ENCODE data around the gene GIT2. TPM values are rescaled to one million over a fixed set of nuclear protein-coding genes. Genes with fewer than 3 reads are reported as not detected.
"Not testable (repeated sequence)": the region's sequence is repeated elsewhere in the genome, so short reads cannot be mapped to it uniquely, and the experiment has no call there.

Gene GIT2
- total RNA-seq, 1 donor from 2014 or later, result 54.2 TPM

DNA sequence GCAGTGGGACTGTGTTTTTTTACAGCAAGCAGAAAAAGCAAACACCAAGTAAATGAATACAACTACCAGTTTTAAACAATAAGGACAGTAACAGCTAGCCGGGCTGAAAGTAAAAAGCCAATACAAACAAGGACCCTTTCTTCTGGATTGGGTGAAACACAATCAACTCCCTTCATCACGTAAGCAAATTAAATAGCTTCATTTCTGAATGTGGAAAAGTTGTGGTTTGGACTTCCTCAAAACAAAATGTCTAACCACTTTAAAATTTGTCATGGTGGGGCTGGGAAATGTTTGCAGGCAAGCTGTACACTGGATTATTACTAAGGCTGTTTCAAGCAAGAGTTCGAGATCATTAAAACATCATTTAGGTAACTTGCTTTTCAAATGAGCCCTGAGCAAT lies 48.6 kb downstream of the GIT2 start:
- DNase-seq (ENCODE audit: low spot score), result no peak

GRCh38 chr12:109946913-109947312 lies 49.3 kb downstream of the GIT2 start:
- no peak for DNase-seq (ENCODE audit: low spot score)

DNA sequence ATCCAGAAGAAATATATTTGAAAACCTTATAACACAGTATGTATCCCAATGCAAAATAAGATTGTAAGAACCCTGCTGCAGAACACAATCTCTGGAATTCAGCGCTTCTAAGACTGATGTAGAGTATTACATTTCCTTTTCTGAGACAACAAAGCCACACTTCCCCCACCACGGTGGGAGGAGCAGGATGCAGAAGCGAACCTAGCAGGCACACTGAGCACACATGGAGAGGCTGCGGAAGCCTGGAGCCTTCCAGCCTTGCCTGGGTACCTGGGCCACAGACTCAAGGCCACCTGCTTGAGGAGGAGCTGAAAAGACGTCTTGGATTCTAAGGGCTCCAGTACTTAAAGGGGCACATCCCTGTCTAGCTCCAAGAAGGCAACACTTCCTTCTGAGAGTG lies 49.7 kb downstream of the GIT2 start:
- DNase-seq (ENCODE audit: low spot score), result no peak

DNA sequence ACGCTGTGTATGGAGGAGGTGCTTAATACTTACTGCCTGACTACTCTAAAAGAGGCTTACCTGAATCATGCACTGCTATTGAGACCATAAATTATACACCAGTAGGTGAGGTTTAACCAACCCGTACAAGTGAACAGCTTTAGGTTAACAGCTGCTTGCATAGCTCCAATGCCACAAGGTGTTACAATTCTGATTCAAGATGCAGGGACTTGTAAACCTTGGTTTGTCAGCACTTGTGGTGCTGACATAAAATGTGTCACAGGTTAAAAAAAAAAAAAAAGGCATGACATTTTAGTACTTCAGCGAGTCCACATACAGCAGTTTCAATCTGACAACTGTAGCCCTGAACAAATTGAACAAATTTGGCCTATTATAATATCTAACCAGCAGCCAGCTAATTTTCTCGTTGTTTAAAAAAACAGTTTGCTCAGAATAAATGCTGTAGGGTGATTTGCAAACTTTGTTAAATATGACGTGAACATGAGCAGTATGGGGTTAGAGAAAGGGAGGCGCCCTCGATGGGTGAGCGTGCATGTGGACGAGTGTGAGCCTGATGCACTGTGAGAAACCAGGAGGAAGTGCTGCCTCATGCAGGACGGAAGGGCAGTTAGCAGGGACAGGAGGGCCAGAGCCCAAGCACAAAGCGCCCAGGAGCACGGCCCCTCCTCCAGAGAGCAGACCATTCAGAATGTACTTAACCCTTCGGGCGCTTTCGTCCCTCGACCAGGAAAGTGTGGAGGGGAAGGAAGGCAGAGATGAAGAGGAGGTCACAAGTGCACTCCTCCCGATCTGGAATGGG lies 51.4 kb downstream of the GIT2 start:
- peak; percentile 83 for DNase-seq (ENCODE audit: low spot score)

GRCh38 chr12:109943811-109944210 lies 52.4 kb downstream of the GIT2 start:
- no peak for DNase-seq (ENCODE audit: low spot score)

GRCh38 chr12:109940339-109940923 lies 55.7 kb downstream of the GIT2 start:
- no peak for DNase-seq (ENCODE audit: low spot score)

GRCh38 chr12:109939504-109939903 lies 56.7 kb downstream of the GIT2 start:
- DNase-seq (ENCODE audit: low spot score), result no peak

- no peak for DNase-seq (ENCODE audit: low spot score)
Measured at GRCh38 chr12:109938947-109939346, 57.2 kb downstream of the GIT2 start.

DNA sequence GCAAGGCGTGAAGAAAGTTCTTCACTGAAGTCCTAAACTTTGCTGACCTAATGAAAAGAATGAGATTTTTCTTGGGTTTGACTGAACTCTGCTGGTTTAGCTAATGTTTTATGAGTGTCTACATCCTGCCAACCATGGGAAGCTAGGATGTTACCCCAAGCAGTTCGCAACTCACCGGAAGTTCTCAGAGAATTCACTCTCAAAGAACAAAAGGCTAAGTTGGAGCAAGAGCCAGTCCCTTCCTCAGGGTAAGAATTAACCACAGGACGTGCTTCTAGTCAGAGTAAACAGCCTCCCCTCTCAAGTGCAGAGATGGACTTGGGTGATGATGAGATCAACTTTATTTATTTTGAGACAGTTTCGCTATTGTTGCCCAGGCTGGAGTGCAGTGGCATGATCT lies 58.8 kb downstream of the GIT2 start:
- DNase-seq (ENCODE audit: low spot score), result no peak

- no peak for DNase-seq (ENCODE audit: low spot score)
Measured at GRCh38 chr12:109934026-109934425, 62.1 kb downstream of the GIT2 start.

DNA sequence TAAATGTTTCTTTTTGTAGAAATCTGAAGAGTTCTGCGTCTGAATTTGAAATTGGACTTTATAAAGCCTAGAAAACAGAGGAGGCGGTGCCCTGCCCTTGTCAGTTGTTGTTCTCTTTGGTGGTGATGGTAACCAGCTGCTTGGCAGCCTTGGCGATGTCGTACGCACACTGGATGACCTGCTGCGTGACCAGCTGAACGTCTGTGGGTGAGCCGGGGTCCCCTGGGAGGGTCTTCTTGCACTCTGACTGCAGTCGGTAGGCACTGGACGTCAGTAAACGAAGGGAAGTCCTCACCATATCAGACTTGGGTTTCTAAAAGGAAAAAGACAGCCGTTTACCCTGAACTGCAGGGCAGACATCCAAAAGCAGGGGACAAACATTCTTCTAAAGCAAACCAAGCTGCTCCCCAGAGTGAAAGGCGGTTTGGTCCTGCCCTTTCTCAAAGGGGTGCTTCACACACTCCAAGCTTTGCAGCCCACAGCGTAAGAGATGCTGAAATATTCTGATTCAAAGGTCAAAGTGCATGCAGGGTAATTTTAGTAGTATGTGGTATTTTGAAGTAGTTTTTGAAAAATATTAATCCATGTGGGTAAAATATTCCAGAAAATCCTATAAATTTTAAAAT lies 63.2 kb downstream of the GIT2 start:
- no peak for DNase-seq (ENCODE audit: low spot score)

- no peak for DNase-seq (ENCODE audit: low spot score)
Measured at GRCh38 chr12:109931143-109931542, 65.0 kb downstream of the GIT2 start.

DNA sequence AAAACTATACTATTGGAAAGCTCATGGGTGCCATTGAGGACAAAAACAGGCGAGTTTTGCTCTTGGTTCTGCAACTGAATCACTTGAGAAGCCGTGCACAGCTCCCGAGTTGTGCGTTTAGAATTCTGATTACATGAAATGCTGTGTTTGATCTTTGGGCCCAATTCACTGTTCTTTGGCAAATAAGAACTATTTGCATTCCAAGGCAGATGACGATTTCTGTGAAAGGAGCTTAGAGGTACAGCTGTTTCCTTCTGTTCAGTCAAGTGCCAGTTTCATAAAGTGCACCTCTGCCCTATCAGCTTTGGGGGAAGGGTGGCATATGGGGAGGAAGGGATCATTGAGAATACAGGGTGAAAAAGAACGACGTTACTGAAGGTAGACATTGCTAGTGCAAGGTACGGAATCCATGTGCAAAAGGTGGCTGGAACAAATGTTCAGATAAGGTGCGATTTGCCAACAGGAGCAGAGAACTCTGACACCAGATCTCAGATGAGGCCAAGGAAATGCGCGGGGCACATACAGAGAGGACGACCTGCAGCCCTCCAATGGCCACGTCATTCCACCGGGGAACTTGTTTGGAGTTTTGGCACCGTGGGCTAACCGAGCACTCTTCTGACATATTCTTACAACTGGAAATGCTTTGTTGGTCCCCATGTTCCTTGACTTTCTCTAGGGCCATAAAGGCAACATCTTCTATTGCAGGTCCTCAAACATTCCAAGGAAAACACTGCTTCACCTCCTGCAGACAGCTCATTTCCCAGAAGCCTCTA lies 66.0 kb downstream of the GIT2 start:
- no peak for DNase-seq (ENCODE audit: low spot score)

- not testable (repeated sequence) for DNase-seq (ENCODE audit: low spot score)
Measured at GRCh38 chr12:109929326-109929725, 66.8 kb downstream of the GIT2 start.

- DNase-seq (ENCODE audit: low spot score), result no peak
Measured at GRCh38 chr12:109928058-109928656, 68.0 kb downstream of the GIT2 start.

DNA sequence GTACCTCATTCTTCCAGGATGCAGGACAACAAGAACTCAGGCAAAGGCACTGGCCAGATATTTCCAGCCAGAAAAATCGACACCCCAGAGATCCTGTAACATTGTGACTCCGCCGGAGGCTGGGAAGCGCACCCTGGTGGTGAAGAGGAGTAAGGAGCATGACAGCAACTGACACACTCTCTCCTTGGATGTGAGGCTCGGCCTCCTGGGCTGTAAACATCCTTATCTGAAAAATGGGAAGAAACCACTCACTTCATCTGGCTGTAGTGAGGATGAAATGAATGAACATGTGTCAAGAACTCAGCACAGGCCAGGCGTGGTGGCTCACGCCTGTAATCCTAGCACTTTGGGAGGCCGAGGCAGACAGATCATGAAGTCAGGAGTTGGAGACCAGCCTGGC lies 68.5 kb downstream of the GIT2 start:
- no peak for DNase-seq (ENCODE audit: low spot score)

DNA sequence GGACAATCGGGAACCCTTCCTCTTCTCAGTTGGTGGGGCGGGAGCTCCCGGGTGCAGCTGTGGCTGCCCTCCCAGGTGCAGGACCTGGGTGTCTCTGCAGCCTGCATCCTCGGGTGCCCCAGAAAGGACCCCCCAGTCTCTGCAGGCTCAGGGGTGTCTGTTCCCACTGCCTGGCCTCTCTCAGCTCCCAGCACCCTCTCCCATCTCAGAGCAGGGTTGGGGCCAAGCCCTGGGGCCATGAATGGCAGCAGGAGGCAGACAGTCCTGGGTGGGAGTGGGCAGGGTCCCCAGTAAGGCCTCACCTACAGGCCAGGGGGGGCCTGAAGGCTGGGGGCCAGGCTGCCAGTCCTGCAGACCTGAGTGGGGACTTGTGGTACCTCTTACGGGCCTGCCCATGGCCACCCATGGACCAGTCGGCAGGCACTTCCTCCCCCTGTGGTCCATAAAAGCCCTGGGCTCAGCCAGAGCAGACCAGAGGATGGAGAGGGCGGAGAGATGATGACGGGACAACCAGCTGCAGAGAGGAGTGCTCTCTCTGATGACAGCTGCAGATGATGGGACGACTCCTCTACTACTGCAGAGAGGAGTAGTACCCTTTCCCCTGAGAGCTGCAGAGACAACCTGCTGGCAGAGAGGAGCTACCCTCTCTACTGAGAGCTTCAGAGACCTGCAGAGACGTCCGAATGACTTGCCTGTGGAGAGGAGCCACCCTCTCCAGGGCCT lies 69.5 kb downstream of the GIT2 start:
- DNase-seq (ENCODE audit: low spot score), result no peak

GRCh38 chr12:109926016-109926415 lies 70.2 kb downstream of the GIT2 start:
- no peak for DNase-seq (ENCODE audit: low spot score)

DNA sequence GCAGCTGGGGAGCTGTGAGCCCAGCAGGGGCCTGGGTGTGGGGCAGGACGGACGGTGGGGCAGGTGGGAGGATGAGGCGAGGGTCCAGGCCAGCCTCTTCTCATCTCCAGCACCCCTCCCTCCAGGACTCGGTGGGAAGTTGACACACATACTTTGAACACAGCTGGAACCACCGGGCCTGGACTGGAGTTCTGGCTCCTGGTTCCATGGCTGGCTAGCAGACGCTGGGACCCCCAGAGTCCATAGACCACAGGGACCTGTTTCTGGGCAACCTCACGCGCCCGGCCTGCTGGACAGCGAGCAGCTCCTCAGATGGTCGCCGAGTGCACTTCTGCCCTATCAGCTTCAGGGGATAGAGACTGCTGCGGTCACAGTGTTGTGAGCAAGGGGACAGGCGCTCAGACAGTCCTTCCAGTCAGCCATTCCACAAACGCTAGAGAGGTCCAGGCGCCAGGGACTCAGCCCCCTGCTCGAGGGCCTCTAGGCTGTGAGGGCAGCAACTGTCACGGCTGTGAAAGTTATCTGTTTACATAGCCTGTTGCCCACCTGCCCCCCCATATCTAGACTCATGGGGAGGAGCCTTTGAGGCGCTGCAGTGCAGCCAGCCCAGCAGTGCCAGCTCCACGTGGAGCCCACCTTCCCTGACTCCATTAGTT lies 70.9 kb downstream of the GIT2 start:
- no peak for DNase-seq (ENCODE audit: low spot score)
